Measurements from ENCODE around the gene NFYB.

Gene NFYB

GRCh38 chr12:104143002-104143401, 5.0 kb upstream of the NFYB start:
- TF ChIP-seq REST (IDR thresholded peaks at IDR 0.05; ENCODE audit: insufficient read depth in 1 of 2, low read depth in 2 of 2, low read length in 2 of 2) (no peak), POLR2AphosphoS5 (IDR thresholded peaks at IDR 0.05; ENCODE audit: low read depth, low read length) (no peak), TAF1 (IDR thresholded peaks at IDR 0.05; ENCODE audit: borderline replicate concordance, insufficient read depth, low read length) (no peak), FOXP2 (optimal IDR thresholded peaks at IDR 0.05; ENCODE audit: borderline replicate concordance, extremely low read depth, extremely low read length, insufficient read depth) (no peak), SIN3A (IDR thresholded peaks at IDR 0.05; ENCODE audit: borderline replicate concordance, insufficient read depth, low read length) (no peak)

GRCh38 chr12:104142543-104142942, 4.5 kb upstream of the NFYB start:
- TF ChIP-seq FOXP2 (optimal IDR thresholded peaks at IDR 0.05; ENCODE audit: borderline replicate concordance, extremely low read depth, extremely low read length, insufficient read depth), result no peak
- no peak for TF ChIP-seq REST (IDR thresholded peaks at IDR 0.05; ENCODE audit: insufficient read depth in 1 of 2, low read depth in 2 of 2, low read length in 2 of 2)
- no peak for TF ChIP-seq POLR2AphosphoS5 (IDR thresholded peaks at IDR 0.05; ENCODE audit: low read depth, low read length)
- TF ChIP-seq SIN3A (IDR thresholded peaks at IDR 0.05; ENCODE audit: borderline replicate concordance, insufficient read depth, low read length), result no peak
- TF ChIP-seq TAF1 (IDR thresholded peaks at IDR 0.05; ENCODE audit: borderline replicate concordance, insufficient read depth, low read length), result no peak

- TF ChIP-seq REST (IDR thresholded peaks at IDR 0.05; ENCODE audit: insufficient read depth in 1 of 2, low read depth in 2 of 2, low read length in 2 of 2) (no peak), TAF1 (IDR thresholded peaks at IDR 0.05; ENCODE audit: borderline replicate concordance, insufficient read depth, low read length) (no peak), POLR2AphosphoS5 (IDR thresholded peaks at IDR 0.05; ENCODE audit: low read depth, low read length) (no peak), FOXP2 (optimal IDR thresholded peaks at IDR 0.05; ENCODE audit: borderline replicate concordance, extremely low read depth, extremely low read length, insufficient read depth) (no peak), SIN3A (IDR thresholded peaks at IDR 0.05; ENCODE audit: borderline replicate concordance, insufficient read depth, low read length) (no peak)
These were observed 765 bp upstream of the NFYB start for GRCh38 chr12:104138797-104139152.

GRCh38 chr12:104137001-104137901, 759 bp downstream of the NFYB start:
- no peak; the same call in 1 of the 2 replicates for TF ChIP-seq POLR2AphosphoS5 (IDR thresholded peaks at IDR 0.05; ENCODE audit: low read depth, low read length)
- TF ChIP-seq SIN3A (IDR thresholded peaks at IDR 0.05; ENCODE audit: borderline replicate concordance, insufficient read depth, low read length), result no peak
- no peak for TF ChIP-seq TAF1 (IDR thresholded peaks at IDR 0.05; ENCODE audit: borderline replicate concordance, insufficient read depth, low read length)
- TF ChIP-seq FOXP2 (optimal IDR thresholded peaks at IDR 0.05; ENCODE audit: borderline replicate concordance, extremely low read depth, extremely low read length, insufficient read depth), result no peak
- no peak for TF ChIP-seq REST (IDR thresholded peaks at IDR 0.05; ENCODE audit: insufficient read depth in 1 of 2, low read depth in 2 of 2, low read length in 2 of 2)

All from PFSK-1 (cell line).